GM12891 (cell line): ENCODE data around the gene GLTP.

ENCODE experiments used
- POLR2A ChIP-seq: IDR thresholded peaks from 2 replicates; pipeline ENCODE4 v1.6.1; 2011; ENCODE audit warnings: low read depth, low read length, control low read depth
- POLR2AphosphoS5 ChIP-seq: IDR thresholded peaks from 2 replicates; pipeline ENCODE4 v1.6.1; 2011; ENCODE audit warnings: low read depth, low read length, control low read depth
- TAF1 ChIP-seq: IDR thresholded peaks from 2 replicates; pipeline ENCODE4 v1.6.1; 2011; ENCODE audit warnings: low read depth, low read length, control low read depth

DNA sequence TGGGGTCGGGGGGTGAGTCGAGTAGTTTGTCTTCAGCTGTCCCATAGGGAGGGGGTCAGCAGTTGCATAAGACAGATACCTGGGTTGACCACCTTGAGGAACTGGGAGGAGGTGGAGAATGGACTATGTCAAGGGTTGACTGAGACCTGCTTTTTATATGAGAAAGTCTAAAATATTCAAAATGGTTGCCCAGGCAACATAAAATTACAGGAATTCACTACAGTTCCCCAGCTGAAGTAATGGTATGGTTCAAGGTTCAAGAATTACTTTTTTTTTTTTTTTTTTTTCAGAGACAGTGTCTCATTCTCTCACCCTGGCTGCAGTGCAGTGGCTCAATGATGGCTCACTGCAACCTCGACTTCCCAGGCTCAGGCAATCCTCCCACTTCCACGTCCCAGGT is 14.6 kb upstream of the GLTP start:
- no peak for TF ChIP-seq TAF1
- TF ChIP-seq POLR2AphosphoS5, result no peak
- TF ChIP-seq POLR2A, result no peak
